ENCODE data around the gene ELAPOR2. TPM values are rescaled to one million over a fixed set of nuclear protein-coding genes. Genes with fewer than 3 reads are reported as not detected.

Gene ELAPOR2
- total RNA-seq, 6 donors from 2014 or later: 25.4 to 107 (median 71.0) TPM

DNA sequence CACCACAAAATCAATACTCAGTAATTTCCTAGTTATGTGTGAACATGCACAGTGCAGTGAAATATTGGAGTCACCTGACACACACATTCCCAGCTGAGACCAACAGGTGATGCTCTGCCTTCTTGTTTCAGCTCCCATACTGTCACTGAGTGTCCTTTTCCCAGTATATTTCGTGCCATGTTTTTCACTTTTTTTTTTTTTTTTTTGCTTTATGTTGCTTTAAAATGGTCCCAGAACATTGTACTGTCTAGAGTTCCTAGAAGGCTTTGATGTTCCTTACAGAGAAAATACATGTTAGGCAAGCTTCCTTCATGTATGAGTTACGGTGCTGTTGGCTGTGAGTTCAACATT is 45.6 kb downstream of the ELAPOR2 start:
- no peak for TF ChIP-seq POLR2A (IDR thresholded peaks at IDR 0.05)
- no peak for TF ChIP-seq POLR2AphosphoS5 (IDR thresholded peaks at IDR 0.05)
- TF ChIP-seq, protein P1, sequence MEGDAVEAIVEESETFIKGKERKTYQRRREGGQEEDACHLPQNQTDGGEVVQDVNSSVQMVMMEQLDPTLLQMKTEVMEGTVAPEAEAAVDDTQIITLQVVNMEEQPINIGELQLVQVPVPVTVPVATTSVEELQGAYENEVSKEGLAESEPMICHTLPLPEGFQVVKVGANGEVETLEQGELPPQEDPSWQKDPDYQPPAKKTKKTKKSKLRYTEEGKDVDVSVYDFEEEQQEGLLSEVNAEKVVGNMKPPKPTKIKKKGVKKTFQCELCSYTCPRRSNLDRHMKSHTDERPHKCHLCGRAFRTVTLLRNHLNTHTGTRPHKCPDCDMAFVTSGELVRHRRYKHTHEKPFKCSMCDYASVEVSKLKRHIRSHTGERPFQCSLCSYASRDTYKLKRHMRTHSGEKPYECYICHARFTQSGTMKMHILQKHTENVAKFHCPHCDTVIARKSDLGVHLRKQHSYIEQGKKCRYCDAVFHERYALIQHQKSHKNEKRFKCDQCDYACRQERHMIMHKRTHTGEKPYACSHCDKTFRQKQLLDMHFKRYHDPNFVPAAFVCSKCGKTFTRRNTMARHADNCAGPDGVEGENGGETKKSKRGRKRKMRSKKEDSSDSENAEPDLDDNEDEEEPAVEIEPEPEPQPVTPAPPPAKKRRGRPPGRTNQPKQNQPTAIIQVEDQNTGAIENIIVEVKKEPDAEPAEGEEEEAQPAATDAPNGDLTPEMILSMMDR (IDR thresholded peaks at IDR 0.05): no peak
- TF ChIP-seq EP300 (IDR thresholded peaks at IDR 0.05): no peak
- ATAC-seq (ENCODE audit: low FRiP score in 2 of 2): no peak
- Histone ChIP-seq H3K27ac (no peak overlapping the region), H3K4me1 (no peaks in the 10 kb centered on the region), H3K36me3 (no peaks in the 10 kb centered on the region), H3K9me3 (no peaks in the 10 kb centered on the region), H3K27me3 (no peaks in the 10 kb centered on the region), H3K4me3 (no peak overlapping the region)
- 92 to 95% methylated on average over 2 of the region's 2 CpGs for WGBS, 2 donors
- no peak for DNase-seq

DNA sequence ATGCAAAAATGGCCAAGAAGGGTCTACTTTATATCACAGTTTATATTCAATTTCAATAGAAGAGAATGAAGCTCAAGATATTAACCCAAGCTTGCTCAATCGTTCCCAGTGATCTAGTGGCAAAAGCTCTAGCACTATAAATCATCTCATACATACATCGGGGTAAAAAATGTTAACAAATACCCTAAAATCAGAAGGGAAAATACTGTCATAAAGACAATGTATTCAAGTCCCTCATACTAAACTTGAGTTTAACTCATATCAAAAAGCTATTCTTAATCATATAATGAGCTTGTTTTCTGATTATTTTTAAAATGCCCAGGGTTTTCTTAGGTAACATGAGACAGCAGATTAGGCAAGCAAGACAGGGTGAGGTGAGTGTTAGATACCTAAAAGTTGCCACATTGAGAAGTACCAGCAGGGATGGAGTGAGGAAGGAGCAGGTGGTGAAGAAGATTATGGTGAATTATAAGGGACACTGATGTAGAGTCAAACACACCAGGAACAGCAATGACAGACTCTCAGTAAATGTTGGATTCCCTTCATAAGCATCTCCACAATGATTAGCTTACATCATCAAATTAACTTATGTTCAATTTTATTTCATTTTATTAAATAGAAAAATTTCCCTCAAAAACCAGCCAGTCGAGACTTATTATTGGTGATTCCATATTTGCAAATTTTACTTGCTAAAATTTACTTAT is 46.2 kb downstream of the ELAPOR2 start:
- TF ChIP-seq POLR2AphosphoS5 (IDR thresholded peaks at IDR 0.05) (no peak), POLR2A (IDR thresholded peaks at IDR 0.05) (no peak), EP300 (IDR thresholded peaks at IDR 0.05) (no peak)
- TF ChIP-seq, protein P1 (IDR thresholded peaks at IDR 0.05): no peak
- H3K4me1 ChIP-seq: no peaks in the 10 kb centered on the region
- no peak for DNase-seq

More for the DNA sequence above, 46.2 kb downstream of the ELAPOR2 start:
- no peak for ATAC-seq (ENCODE audit: low FRiP score in 2 of 2)
- no peaks in the 10 kb centered on the region for H3K27me3 ChIP-seq
- no peak overlapping the region for H3K4me3 ChIP-seq
- no peaks in the 10 kb centered on the region for H3K36me3 ChIP-seq
- H3K9me3 ChIP-seq: no peaks in the 10 kb centered on the region
- 64 to 75% methylated on average over 3 of the region's 3 CpGs for WGBS, 2 donors
- H3K27ac ChIP-seq: no peak overlapping the region

Other genes with a start within 250 kb of the ELAPOR2 start
- 100 to 1,000 TPM in 2 of 6 donors, 10 to 100 TPM in 4; 51.8 to 258 (median 77.7) TPM for gene DMTF1, start 92.8 kb upstream of the ELAPOR2 start, total RNA-seq
- gene TMEM243, start 160.1 kb upstream of the ELAPOR2 start, total RNA-seq: 100 to 1,000 TPM in 2 of 6 donors, 10 to 100 TPM in 4; 75.9 to 178 (median 99.1) TPM